Sciatic nerve (tissue), 2 donors: ENCODE measurements around the gene SLC16A1. TPM values are rescaled to one million over a fixed set of nuclear protein-coding genes. Genes with fewer than 3 reads are reported as not detected.
"Not testable (repeated sequence)": the region's sequence is repeated elsewhere in the genome, so short reads cannot be mapped to it uniquely, and the experiment has no call there.

Experiments used
- ATAC-seq: fragments of 200-7000 bp; cut with Tn5 transposase; one replicate; pipeline ENCODE4 v1.9.1; 2020; ENCODE audit warnings: mild to moderate bottlenecking, moderate library complexity
- DNase-seq: peaks from one replicate; pipeline ENCODE4 v3.0.0-alpha.2; 2020; ENCODE audit warnings: low spot score
- intact Hi-C: fragments of 100-400 bp; cut with DNase I; formaldehyde crosslinking; loops from one replicate; pipeline ENCODE4 v1.14.2; 2022
- total RNA-seq: library from RNA; stranded (reverse); fragmentation: NEBNext Ultra II Directional; extraction: Animal tissue kit (Norgen Biotek cat#: 25700); gene quantifications from one replicate; pipeline ENCODE4 v1.2.1, GENCODE V29; 2021
- donor health status: DM: no; HTN: no; CAD: no.
- donor health status: DM: no; HTN: no; CAD: no.

Gene SLC16A1
- total RNA-seq, 1 donor from 2014 or later = 17.4 TPM

GRCh38 chr1:112975336-112975735 is 19.3 kb upstream of the SLC16A1 start:
- intact Hi-C loops = no loop called here
- no peak for ATAC-seq
- no peak for DNase-seq

- no peak for DNase-seq
- no peak for ATAC-seq
- intact Hi-C loops = no loop called here
Observed at GRCh38 chr1:112974646-112975045, 18.6 kb upstream of the SLC16A1 start.

- DNase-seq = no peak
- ATAC-seq = no peak
- intact Hi-C loops = no loop called here
Observed at GRCh38 chr1:112973788-112974187, 17.8 kb upstream of the SLC16A1 start.

- ATAC-seq (no peak), DNase-seq (no peak)
- intact Hi-C loops = no loop called here
Observed at GRCh38 chr1:112971006-112971405, 15.0 kb upstream of the SLC16A1 start.

GRCh38 chr1:112964347-112964746 is 8.4 kb upstream of the SLC16A1 start:
- DNase-seq = no peak
- ATAC-seq = no peak
- intact Hi-C loops = no loop called here

- no peak for ATAC-seq
- intact Hi-C loops = no loop called here
- no peak for DNase-seq
Observed at GRCh38 chr1:112961072-112961471, 5.1 kb upstream of the SLC16A1 start.

GRCh38 chr1:112960384-112960783 is 4.4 kb upstream of the SLC16A1 start:
- ATAC-seq (no peak), DNase-seq (no peak)
- intact Hi-C loops = no loop called here

GRCh38 chr1:112958236-112958635 is 2.2 kb upstream of the SLC16A1 start:
- ATAC-seq, intact Hi-C loops: not testable (repeated sequence)

GRCh38 chr1:112957133-112957812 is 1.3 kb upstream of the SLC16A1 start:
- DNase-seq = peak; percentile 45
- intact Hi-C loops = no loop called here
- peak; percentile 47 for ATAC-seq

More at GRCh38 chr1:112958236-112958635, 2.2 kb upstream of the SLC16A1 start:
- DNase-seq = peak; percentile 9

- ATAC-seq (peak; percentile 22), DNase-seq (peak; percentile 67)
- intact Hi-C loops = no loop called here
Observed at GRCh38 chr1:112956544-112957132, 642 bp upstream of the SLC16A1 start.

- ATAC-seq = peak; percentile 33
- intact Hi-C loops = no loop called here
- DNase-seq = peak; percentile 68
Observed at GRCh38 chr1:112954945-112955772, 837 bp downstream of the SLC16A1 start.

- ATAC-seq = no peak
- no peak for DNase-seq
- intact Hi-C loops = no loop called here
Observed at GRCh38 chr1:112954017-112954650, 1.9 kb downstream of the SLC16A1 start.

GRCh38 chr1:112950426-112950825 is 5.6 kb downstream of the SLC16A1 start:
- ATAC-seq (no peak), DNase-seq (peak; percentile 15)
- intact Hi-C loops = no loop called here

- DNase-seq (no peak), ATAC-seq (no peak)
- intact Hi-C loops = no loop called here
Observed at GRCh38 chr1:112946683-112947082, 9.3 kb downstream of the SLC16A1 start.

GRCh38 chr1:112939810-112940209 is 16.2 kb downstream of the SLC16A1 start:
- intact Hi-C loops = no loop called here
- no peak for DNase-seq
- no peak for ATAC-seq

GRCh38 chr1:112938210-112938609 is 17.8 kb downstream of the SLC16A1 start:
- DNase-seq (no peak), ATAC-seq (no peak)
- intact Hi-C loops = no loop called here

- DNase-seq (no peak), ATAC-seq (no peak)
- intact Hi-C loops = no loop called here
Observed at GRCh38 chr1:112937495-112937894, 18.5 kb downstream of the SLC16A1 start.

- no peak for DNase-seq
- intact Hi-C loops = no loop called here
- ATAC-seq = no peak
Observed at GRCh38 chr1:112937070-112937469, 18.9 kb downstream of the SLC16A1 start.

GRCh38 chr1:112935461-112936111 is 20.4 kb downstream of the SLC16A1 start:
- intact Hi-C loops = no loop called here
- ATAC-seq = no peak
- DNase-seq = no peak
